ENCODE data around the gene PTPRO.

GRCh38 chr12:15481846-15482245 lies 159.5 kb downstream of the PTPRO start:
- TF ChIP-seq CTCF (conservative IDR thresholded peaks at IDR 0.05; ENCODE audit: low read depth, low read length) (no peak), EZH2 (IDR thresholded peaks at IDR 0.05; ENCODE audit: low read length, unreplicated experiment) (no peak), EZH2phosphoT487 (IDR thresholded peaks at IDR 0.05; ENCODE audit: borderline replicate concordance, low read length) (no peak)
